ENCODE results near the gene NAA80.
A peak's percentile ranks its signal among the peaks of the same experiment; 100 is the strongest.

- peak; percentile 97 to 99 (median 98) for TF ChIP-seq CTCF (IDR thresholded peaks at IDR 0.05)
- peak; percentile 69 for TF ChIP-seq POLR2A (IDR thresholded peaks at IDR 0.05)
These were observed 38.9 kb downstream of the NAA80 start for GRCh38 chr3:50260027-50260941.
